Body of pancreas (tissue), 4 donors: ENCODE results near the gene FSTL5. TPM values are rescaled to one million over a fixed set of nuclear protein-coding genes. Genes with fewer than 3 reads are reported as not detected.
"Not testable (repeated sequence)": the region's sequence is repeated elsewhere in the genome, so short reads cannot be mapped to it uniquely, and the experiment has no call there.

Source experiments
- ATAC-seq: fragments of 150-250 bp; one replicate; pipeline ENCODE4 v1.9.1; 2016
- DNase-seq, 4 donors: peaks; one replicate each; pipeline ENCODE4 v3.0.0-alpha.2; 2019
- H3K27ac ChIP-seq, 4 donors: fragments of 200-600 bp; sonication (generic); 1 replicate in 3 of 4; 2 replicates in 1 of 4; pipeline versions ENCODE4 v1.5.1 to v1.6.1; 2016 to 2019; ENCODE audit warnings: mild to moderate bottlenecking in 1 of 4, mixed read lengths in 1 of 4, moderate library complexity in 1 of 4
- H3K27me3 ChIP-seq, 2 donors: fragments of 200-600 bp; sonication (generic); one replicate each; pipeline ENCODE4 v1.6.0; 2016; ENCODE audit warnings: mild to moderate bottlenecking in 1 of 2
- H3K36me3 ChIP-seq, 2 donors: fragments of 200-600 bp; sonication (generic); replicated peaks in 1 of 2; 2 replicates each; pipeline ENCODE4 v1.5.1; 2016; ENCODE audit warnings: low read depth in 2 of 2; ENCODE audit not compliant: insufficient read depth in 1 of 2
- H3K4me1 ChIP-seq: fragments of 200-600 bp; sonication (generic); one replicate; pipeline ENCODE4 v1.6.0; 2016
- H3K4me3 ChIP-seq, 2 donors: fragments of 200-600 bp; sonication (generic); 1 replicate in 1 of 2; 2 replicates in 1 of 2; pipeline ENCODE4 v1.5.1; 2016 to 2019
- H3K9me3 ChIP-seq, 3 donors: fragments of 200-600 bp; sonication (generic); 1 replicate in 2 of 3; 2 replicates in 1 of 3; pipeline ENCODE4 v1.5.1; 2016
- CTCF ChIP-seq, 7 experiments: fragments of 450-650 bp in 4 of 7; fragments of 200-600 bp in 3 of 7; sonication (generic) in 3 of 7; IDR thresholded peaks; one replicate each; pipeline ENCODE4 v1.5.1; 2016 to 2019; ENCODE audit warnings: antibody characterized with exemption in 7 of 7
- POLR2A ChIP-seq, 3 donors: fragments of 450-650 bp; IDR thresholded peaks; one replicate each; pipeline ENCODE4 v1.6.1; 2016; ENCODE audit warnings: antibody characterized with exemption in 3 of 3, mild to moderate bottlenecking in 2 of 3
- WGBS, 2 donors: methylation state at CpG; one replicate each; pipeline ENCODE4 v1.1.5; 2017; 5-methylcytosine and 5-hydroxymethylcytosine counted together
- intact Hi-C: fragments of 100-400 bp; cut with DNase I; formaldehyde crosslinking; loops from one replicate; pipeline ENCODE4 v1.15.1; 2023
- total RNA-seq, 2 donors: library from RNA; depleted of rRNA; stranded (reverse); fragments of >200 nt; gene quantifications; one replicate each; pipeline ENCODE4 v1.1.0, GENCODE V29; 2016

Gene FSTL5
- total RNA-seq, 2 donors from 2014 or later: 1.3 TPM; not detected in 1

GRCh38 chr4:161760008-161760407 lies 403.8 kb downstream of the FSTL5 start:
- WGBS, 2 donors: 79 to 83% methylated on average over 3 of the region's 3 CpGs
- no peaks in the 10 kb centered on the region for H3K36me3 ChIP-seq
- ATAC-seq (no peak), DNase-seq (no peak)
- TF ChIP-seq CTCF (IDR thresholded peaks at IDR 0.05) (no peak), POLR2A (IDR thresholded peaks at IDR 0.05) (no peak)
- H3K27me3 ChIP-seq: no peaks in the 10 kb centered on the region
- H3K4me1 ChIP-seq: no peaks in the 10 kb centered on the region
- H3K27ac ChIP-seq: no peak overlapping the region
- H3K4me3 ChIP-seq: no peak overlapping the region
- intact Hi-C loops: no loop called here
- H3K9me3 ChIP-seq: no peaks in the 10 kb centered on the region

GRCh38 chr4:161758412-161758811 lies 405.4 kb downstream of the FSTL5 start:
- WGBS, 2 donors: 90 to 94% methylated on average over 9 of the region's 9 CpGs
- H3K4me3 ChIP-seq, intact Hi-C loops, DNase-seq, H3K4me1 ChIP-seq, ATAC-seq, H3K27me3 ChIP-seq, H3K36me3 ChIP-seq, H3K9me3 ChIP-seq, H3K27ac ChIP-seq: not testable (repeated sequence)

- no peak overlapping the region for H3K4me3 ChIP-seq
- H3K4me1 ChIP-seq: no peaks in the 10 kb centered on the region
- no peaks in the 10 kb centered on the region for H3K27me3 ChIP-seq
- no peak overlapping the region for H3K27ac ChIP-seq
- WGBS, 2 donors: 69 to 74% methylated on average over 2 of the region's 2 CpGs
- H3K36me3 ChIP-seq: no peaks in the 10 kb centered on the region
- intact Hi-C loops: no loop called here
- DNase-seq (no peak), ATAC-seq (no peak)
- no peaks in the 10 kb centered on the region for H3K9me3 ChIP-seq
- TF ChIP-seq CTCF (IDR thresholded peaks at IDR 0.05) (no peak), POLR2A (IDR thresholded peaks at IDR 0.05) (no peak)
These were observed 434.9 kb downstream of the FSTL5 start for GRCh38 chr4:161728929-161729328.

- no peak for DNase-seq
- no peaks in the 10 kb centered on the region for H3K4me1 ChIP-seq
- H3K27me3 ChIP-seq: no peaks in the 10 kb centered on the region
- intact Hi-C loops: no loop called here
- TF ChIP-seq POLR2A (IDR thresholded peaks at IDR 0.05): no peak
- TF ChIP-seq CTCF (IDR thresholded peaks at IDR 0.05): no peak
- H3K27ac ChIP-seq: no peak overlapping the region
- H3K9me3 ChIP-seq: no peaks in the 10 kb centered on the region
- H3K36me3 ChIP-seq: no peaks in the 10 kb centered on the region
- no peak overlapping the region for H3K4me3 ChIP-seq
- no peak for ATAC-seq
These were observed 441.9 kb downstream of the FSTL5 start for GRCh38 chr4:161721947-161722346.

GRCh38 chr4:161717084-161717483 lies 446.7 kb downstream of the FSTL5 start:
- no peak for DNase-seq
- no peak for ATAC-seq
- intact Hi-C loops: no loop called here
- TF ChIP-seq POLR2A (IDR thresholded peaks at IDR 0.05) (no peak), CTCF (IDR thresholded peaks at IDR 0.05) (no peak)
- Histone ChIP-seq H3K9me3 (no peaks in the 10 kb centered on the region), H3K36me3 (no peaks in the 10 kb centered on the region), H3K4me3 (no peak overlapping the region), H3K27ac (no peak overlapping the region), H3K27me3 (no peaks in the 10 kb centered on the region), H3K4me1 (no peaks in the 10 kb centered on the region)
- WGBS, 2 donors: 8 to 20% methylated on average over 1 of the region's 1 CpG
